ENCODE results near the gene GNAQ. TPM values are rescaled to one million over a fixed set of nuclear protein-coding genes. Genes with fewer than 3 reads are reported as not detected.
"Not testable (repeated sequence)": the region's sequence is repeated elsewhere in the genome, so short reads cannot be mapped to it uniquely, and the experiment has no call there.

The GNAQ gene
- total and polyA plus RNA-seq, 4 donors, result 21.9 to 84.2 (median 53.1) TPM

DNA sequence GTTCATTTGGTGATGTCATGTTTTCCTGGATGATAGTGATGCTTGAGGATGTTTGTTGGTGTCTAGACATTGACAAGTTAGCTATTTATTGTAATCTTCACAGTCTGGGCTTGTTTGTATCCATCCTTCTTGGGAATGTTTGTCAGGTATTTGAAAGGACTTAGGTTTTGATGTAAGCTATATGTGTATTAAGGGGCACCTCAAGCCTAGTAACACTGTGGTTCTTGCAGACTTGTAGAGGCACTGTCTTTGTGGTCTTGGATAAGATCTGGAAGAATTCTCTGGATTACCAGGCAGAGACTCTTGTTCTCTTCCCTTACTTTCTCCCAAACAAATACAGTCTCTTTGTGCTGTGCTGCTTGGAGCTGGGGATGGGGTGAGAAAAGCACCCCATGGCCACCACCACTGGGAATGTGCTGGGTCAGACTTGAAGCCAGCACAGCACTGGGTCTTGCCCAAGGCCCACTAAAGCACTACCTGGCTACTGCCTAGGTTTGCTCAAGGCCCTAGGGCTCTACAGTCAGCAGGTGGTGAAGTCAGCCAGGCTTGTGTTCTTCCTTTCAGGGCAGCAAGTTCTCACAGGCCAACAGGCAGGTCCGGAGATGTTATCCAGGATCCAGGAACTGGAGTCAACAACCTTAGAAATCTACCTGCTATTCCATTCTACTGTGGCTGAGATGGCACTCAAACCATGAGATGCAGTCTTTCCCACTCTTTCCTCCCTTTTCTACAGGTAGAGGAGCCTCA lies 334.2 kb downstream of the GNAQ start:
- DNase-seq (no peak), ATAC-seq (ENCODE audit: low FRiP score) (no peak)
- Histone ChIP-seq H3K27ac (ENCODE audit: low read depth in 1 of 2, low read length in 2 of 2) (no peak overlapping the region), H3K9me3 (ENCODE audit: control insufficient read depth, low read length) (peaks cover 3% of the 10 kb centered on the region), H3K4me3 (ENCODE audit: low read length in 2 of 2) (no peak overlapping the region), H3K27me3 (ENCODE audit: control insufficient read depth in 1 of 2, insufficient read depth in 2 of 2, low read length in 1 of 2) (no peaks in the 10 kb centered on the region), H3K4me1 (ENCODE audit: control insufficient read depth in 1 of 2, insufficient read depth in 2 of 2, low read length in 2 of 2) (no peaks in the 10 kb centered on the region), H3K36me3 (ENCODE audit: control insufficient read depth in 1 of 2, insufficient read depth in 2 of 2, low read length in 1 of 2) (no peaks in the 10 kb centered on the region)
- intact Hi-C loops (cut with DNase I), result no loop called here
- 94 to 100% methylated on average over 1 of the region's 1 CpG for WGBS, 2 donors

- WGBS, 2 donors, result 94 to 95% methylated on average over 3 of the region's 3 CpGs
- H3K9me3 ChIP-seq (ENCODE audit: control insufficient read depth, low read length); ATAC-seq (ENCODE audit: low FRiP score); H3K4me3 ChIP-seq (ENCODE audit: low read length in 2 of 2); H3K27me3 ChIP-seq (ENCODE audit: control insufficient read depth in 1 of 2, insufficient read depth in 2 of 2, low read length in 1 of 2); intact Hi-C loops (cut with DNase I); H3K36me3 ChIP-seq (ENCODE audit: control insufficient read depth in 1 of 2, insufficient read depth in 2 of 2, low read length in 1 of 2); H3K27ac ChIP-seq (ENCODE audit: low read depth in 1 of 2, low read length in 2 of 2); H3K4me1 ChIP-seq (ENCODE audit: control insufficient read depth in 1 of 2, insufficient read depth in 2 of 2, low read length in 2 of 2); DNase-seq: not testable (repeated sequence)
These were observed 340.9 kb downstream of the GNAQ start for GRCh38 chr9:77690723-77691122.

GRCh38 chr9:77690119-77690518 lies 341.5 kb downstream of the GNAQ start:
- H3K4me3 ChIP-seq (ENCODE audit: low read length in 2 of 2); H3K36me3 ChIP-seq (ENCODE audit: control insufficient read depth in 1 of 2, insufficient read depth in 2 of 2, low read length in 1 of 2); DNase-seq; intact Hi-C loops (cut with DNase I); H3K27ac ChIP-seq (ENCODE audit: low read depth in 1 of 2, low read length in 2 of 2); H3K27me3 ChIP-seq (ENCODE audit: control insufficient read depth in 1 of 2, insufficient read depth in 2 of 2, low read length in 1 of 2); H3K9me3 ChIP-seq (ENCODE audit: control insufficient read depth, low read length); H3K4me1 ChIP-seq (ENCODE audit: control insufficient read depth in 1 of 2, insufficient read depth in 2 of 2, low read length in 2 of 2); ATAC-seq (ENCODE audit: low FRiP score): not testable (repeated sequence)
- 96 to 97% methylated on average over 3 of the region's 3 CpGs for WGBS, 2 donors

- ATAC-seq (ENCODE audit: low FRiP score); H3K4me1 ChIP-seq (ENCODE audit: control insufficient read depth in 1 of 2, insufficient read depth in 2 of 2, low read length in 2 of 2); H3K4me3 ChIP-seq (ENCODE audit: low read length in 2 of 2); H3K27me3 ChIP-seq (ENCODE audit: control insufficient read depth in 1 of 2, insufficient read depth in 2 of 2, low read length in 1 of 2); H3K9me3 ChIP-seq (ENCODE audit: control insufficient read depth, low read length); H3K27ac ChIP-seq (ENCODE audit: low read depth in 1 of 2, low read length in 2 of 2); DNase-seq; intact Hi-C loops (cut with DNase I); H3K36me3 ChIP-seq (ENCODE audit: control insufficient read depth in 1 of 2, insufficient read depth in 2 of 2, low read length in 1 of 2): not testable (repeated sequence)
- 95 to 96% methylated on average over 11 of the region's 11 CpGs for WGBS, 2 donors
These were observed 343.9 kb downstream of the GNAQ start for GRCh38 chr9:77687737-77688136.

- 70 to 73% methylated on average over 5 of the region's 5 CpGs for WGBS, 2 donors
- no peak overlapping the region for H3K27ac ChIP-seq (ENCODE audit: low read depth in 1 of 2, low read length in 2 of 2)
- no peak overlapping the region for H3K4me3 ChIP-seq (ENCODE audit: low read length in 2 of 2)
- intact Hi-C loops (cut with DNase I), result no loop called here
- DNase-seq, result no peak
- no peaks in the 10 kb centered on the region for H3K9me3 ChIP-seq (ENCODE audit: control insufficient read depth, low read length)
- no peaks in the 10 kb centered on the region for H3K36me3 ChIP-seq (ENCODE audit: control insufficient read depth in 1 of 2, insufficient read depth in 2 of 2, low read length in 1 of 2)
- H3K4me1 ChIP-seq (ENCODE audit: control insufficient read depth in 1 of 2, insufficient read depth in 2 of 2, low read length in 2 of 2), result no peaks in the 10 kb centered on the region
- ATAC-seq (ENCODE audit: low FRiP score), result no peak
- no peaks in the 10 kb centered on the region for H3K27me3 ChIP-seq (ENCODE audit: control insufficient read depth in 1 of 2, insufficient read depth in 2 of 2, low read length in 1 of 2)
These were observed 351.0 kb downstream of the GNAQ start for GRCh38 chr9:77680581-77680980.

- 74 to 80% methylated on average over 9 of the region's 9 CpGs for WGBS, 2 donors
- Histone ChIP-seq H3K4me1 (ENCODE audit: control insufficient read depth in 1 of 2, insufficient read depth in 2 of 2, low read length in 2 of 2) (no peaks in the 10 kb centered on the region), H3K36me3 (ENCODE audit: control insufficient read depth in 1 of 2, insufficient read depth in 2 of 2, low read length in 1 of 2) (no peaks in the 10 kb centered on the region), H3K27ac (ENCODE audit: low read depth in 1 of 2, low read length in 2 of 2) (no peak overlapping the region), H3K9me3 (ENCODE audit: control insufficient read depth, low read length) (no peaks in the 10 kb centered on the region), H3K27me3 (ENCODE audit: control insufficient read depth in 1 of 2, insufficient read depth in 2 of 2, low read length in 1 of 2) (no peaks in the 10 kb centered on the region), H3K4me3 (ENCODE audit: low read length in 2 of 2) (no peak overlapping the region)
- ATAC-seq (ENCODE audit: low FRiP score) (no peak), DNase-seq (no peak)
- intact Hi-C loops (cut with DNase I), result no loop called here
These were observed 351.8 kb downstream of the GNAQ start for GRCh38 chr9:77679661-77680368.

DNA sequence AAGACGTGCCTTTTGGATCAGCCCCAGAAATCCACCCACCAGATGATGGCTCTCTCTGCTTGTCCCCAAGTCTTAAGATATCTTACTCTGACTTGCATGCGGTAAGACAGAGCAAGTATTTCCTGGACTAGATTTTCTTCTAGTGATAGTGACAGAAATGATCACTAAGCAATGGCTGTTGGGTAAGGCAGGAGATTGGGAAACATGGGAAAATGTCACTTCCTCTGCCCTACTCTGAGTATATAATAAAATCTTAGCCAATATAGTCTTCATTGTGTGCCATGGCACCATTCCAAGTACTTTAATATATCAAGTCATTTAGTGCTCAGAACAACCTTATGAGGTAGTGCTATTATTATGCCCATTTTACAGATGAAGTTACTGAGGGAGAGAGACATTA lies 352.5 kb downstream of the GNAQ start:
- Histone ChIP-seq H3K27me3 (ENCODE audit: control insufficient read depth in 1 of 2, insufficient read depth in 2 of 2, low read length in 1 of 2) (no peaks in the 10 kb centered on the region), H3K4me1 (ENCODE audit: control insufficient read depth in 1 of 2, insufficient read depth in 2 of 2, low read length in 2 of 2) (no peaks in the 10 kb centered on the region), H3K4me3 (ENCODE audit: low read length in 2 of 2) (no peak overlapping the region), H3K36me3 (ENCODE audit: control insufficient read depth in 1 of 2, insufficient read depth in 2 of 2, low read length in 1 of 2) (no peaks in the 10 kb centered on the region), H3K27ac (ENCODE audit: low read depth in 1 of 2, low read length in 2 of 2) (no peak overlapping the region), H3K9me3 (ENCODE audit: control insufficient read depth, low read length) (no peaks in the 10 kb centered on the region)
- ATAC-seq (ENCODE audit: low FRiP score) (no peak), DNase-seq (no peak)
- intact Hi-C loops (cut with DNase I), result no loop called here
- WGBS, 2 donors, result 56 to 62% methylated on average over 2 of the region's 2 CpGs

GRCh38 chr9:77677957-77678535 lies 353.6 kb downstream of the GNAQ start:
- WGBS, 2 donors, result 39 to 58% methylated on average over 7 of the region's 7 CpGs
- no peaks in the 10 kb centered on the region for H3K9me3 ChIP-seq (ENCODE audit: control insufficient read depth, low read length)
- DNase-seq (no peak), ATAC-seq (ENCODE audit: low FRiP score) (no peak)
- no peaks in the 10 kb centered on the region for H3K36me3 ChIP-seq (ENCODE audit: control insufficient read depth in 1 of 2, insufficient read depth in 2 of 2, low read length in 1 of 2)
- no peak overlapping the region for H3K4me3 ChIP-seq (ENCODE audit: low read length in 2 of 2)
- H3K4me1 ChIP-seq (ENCODE audit: control insufficient read depth in 1 of 2, insufficient read depth in 2 of 2, low read length in 2 of 2), result peaks cover 0 to 5% of the 10 kb centered on the region in 2 donors
- no peak overlapping the region for H3K27ac ChIP-seq (ENCODE audit: low read depth in 1 of 2, low read length in 2 of 2)
- intact Hi-C loops (cut with DNase I), result no loop called here
- H3K27me3 ChIP-seq (ENCODE audit: control insufficient read depth in 1 of 2, insufficient read depth in 2 of 2, low read length in 1 of 2), result no peaks in the 10 kb centered on the region

GRCh38 chr9:77677397-77677796 lies 354.2 kb downstream of the GNAQ start:
- H3K4me1 ChIP-seq (ENCODE audit: control insufficient read depth in 1 of 2, insufficient read depth in 2 of 2, low read length in 2 of 2), result peaks cover 0 to 5% of the 10 kb centered on the region in 2 donors
- H3K27ac ChIP-seq (ENCODE audit: low read depth in 1 of 2, low read length in 2 of 2), result no peak overlapping the region
- DNase-seq (no peak), ATAC-seq (ENCODE audit: low FRiP score) (no peak)
- no peak overlapping the region for H3K4me3 ChIP-seq (ENCODE audit: low read length in 2 of 2)
- intact Hi-C loops (cut with DNase I), result no loop called here
- no peaks in the 10 kb centered on the region for H3K9me3 ChIP-seq (ENCODE audit: control insufficient read depth, low read length)
- no peaks in the 10 kb centered on the region for H3K27me3 ChIP-seq (ENCODE audit: control insufficient read depth in 1 of 2, insufficient read depth in 2 of 2, low read length in 1 of 2)
- no peaks in the 10 kb centered on the region for H3K36me3 ChIP-seq (ENCODE audit: control insufficient read depth in 1 of 2, insufficient read depth in 2 of 2, low read length in 1 of 2)
- WGBS, 2 donors, result 80 to 84% methylated on average over 4 of the region's 4 CpGs
